NCI-H1694 treated with DMSO at 0.1 percent for 48 hours (cell line): ENCODE measurements around the gene ADD3.
A peak's percentile ranks its signal among the peaks of the same experiment; 100 is the strongest.

Source experiments
- DNase-seq: peaks from one replicate; lab custom pipeline; 2025; lab: John Stamatoyannopoulos, UW

Gene ADD3

DNA sequence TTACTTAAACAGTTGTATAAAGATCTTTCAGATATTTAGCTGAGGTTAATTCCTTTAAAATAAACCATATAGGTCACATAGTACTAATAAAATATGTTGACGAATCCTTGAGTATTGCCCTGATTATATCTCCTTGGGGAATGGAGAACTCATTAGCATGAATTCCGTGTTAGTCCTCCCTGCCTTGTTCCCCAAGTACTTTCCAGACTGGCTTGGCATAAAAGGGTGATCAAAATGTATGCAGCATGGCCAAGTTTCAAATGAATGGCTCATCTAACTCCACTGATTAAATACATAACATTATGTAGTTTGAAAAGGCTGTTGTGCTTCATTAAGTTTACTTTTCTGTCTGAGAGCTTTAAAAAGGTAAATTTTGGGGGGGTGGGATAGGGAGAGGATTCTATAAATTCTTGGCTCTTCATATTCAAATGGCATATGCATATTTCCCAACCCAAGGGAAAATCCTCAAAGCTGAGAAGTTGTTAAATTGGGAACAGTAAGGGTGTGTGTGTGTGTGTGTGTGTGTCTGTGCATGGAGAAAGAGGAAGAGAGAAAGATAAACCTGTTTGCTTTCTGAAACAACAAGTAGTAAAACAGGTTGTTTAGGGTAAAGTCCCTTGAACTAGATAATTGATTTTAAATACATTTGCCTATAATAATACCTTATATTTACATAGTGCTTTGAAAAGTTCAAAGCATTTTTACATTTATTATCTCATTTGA lies 4.8 kb upstream of the ADD3 start:
- no peak for DNase-seq

DNA sequence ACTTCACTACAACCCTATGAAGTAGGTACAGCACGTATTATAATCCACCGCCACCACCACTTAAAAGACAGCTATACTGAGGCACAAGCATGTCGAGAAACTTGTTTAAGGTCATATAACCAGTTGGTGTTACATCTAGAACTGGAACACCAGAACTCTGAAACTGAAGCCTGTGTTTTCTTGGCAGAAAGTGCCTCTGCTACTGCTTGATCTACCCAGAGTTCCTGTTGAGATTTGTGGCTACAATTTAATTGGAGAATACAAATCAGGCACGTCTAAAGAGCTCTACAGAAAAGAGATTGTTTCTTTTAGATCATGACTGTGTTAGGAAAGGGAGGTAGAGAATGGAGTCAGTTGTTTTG lies 4.3 kb upstream of the ADD3 start:
- DNase-seq: no peak

DNA sequence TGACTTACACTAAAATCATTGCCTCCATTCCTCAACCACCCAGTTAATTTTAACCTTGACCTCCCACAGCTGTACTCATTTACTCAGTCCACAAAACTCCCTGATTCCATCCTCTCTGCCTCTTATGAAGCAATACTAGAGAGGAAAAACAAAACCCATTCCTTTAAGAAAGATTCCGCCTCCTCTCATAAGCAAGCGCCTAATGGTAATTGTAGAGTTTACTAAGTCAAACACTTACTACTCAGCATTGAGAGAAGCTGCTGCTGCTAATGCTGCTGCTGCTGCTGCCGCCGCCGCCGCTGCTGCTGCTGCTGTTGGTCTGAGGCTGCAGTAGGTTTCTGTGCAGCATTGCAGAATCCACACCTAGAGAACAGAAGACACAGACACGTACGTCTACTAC lies 2.1 kb upstream of the ADD3 start:
- peak; percentile 20 for DNase-seq

DNA sequence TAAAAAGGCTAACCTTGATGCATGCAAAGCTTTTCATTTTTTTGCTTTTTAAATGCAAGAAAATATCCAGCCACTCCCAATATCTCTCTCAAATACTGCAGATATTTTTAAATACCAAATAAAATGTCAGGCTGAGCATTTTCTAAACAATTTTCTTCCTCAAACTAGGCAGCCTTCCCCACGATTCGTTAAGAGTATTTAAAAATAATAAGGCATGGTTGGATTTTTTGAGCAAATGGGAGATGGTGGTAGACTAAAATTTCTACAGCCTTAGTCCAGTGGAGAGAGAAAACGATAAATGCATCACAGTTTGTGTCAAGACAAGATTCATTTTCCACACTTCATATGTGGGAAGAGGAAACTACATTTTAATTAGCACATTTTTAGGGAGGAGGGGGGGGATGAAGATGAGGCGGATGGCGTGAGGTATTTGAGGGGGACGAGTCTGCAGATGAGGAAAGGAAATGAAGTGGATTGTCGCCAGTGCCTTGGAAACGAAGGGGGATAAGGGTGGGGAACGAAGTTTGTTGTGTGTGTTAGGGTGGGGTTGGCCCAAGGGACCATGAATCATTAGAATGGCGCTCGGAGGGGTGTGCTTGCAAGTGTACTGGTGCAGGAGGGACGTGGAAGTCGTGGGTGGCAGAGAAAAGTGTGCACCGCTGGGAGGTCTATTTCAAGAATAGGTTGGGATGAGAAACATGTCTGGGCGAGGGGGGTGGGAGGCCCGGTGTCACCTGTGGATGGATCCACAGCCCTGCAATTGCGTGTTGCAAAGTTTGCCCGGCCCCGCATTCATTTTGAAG lies 1.2 kb upstream of the ADD3 start:
- no peak for DNase-seq

DNA sequence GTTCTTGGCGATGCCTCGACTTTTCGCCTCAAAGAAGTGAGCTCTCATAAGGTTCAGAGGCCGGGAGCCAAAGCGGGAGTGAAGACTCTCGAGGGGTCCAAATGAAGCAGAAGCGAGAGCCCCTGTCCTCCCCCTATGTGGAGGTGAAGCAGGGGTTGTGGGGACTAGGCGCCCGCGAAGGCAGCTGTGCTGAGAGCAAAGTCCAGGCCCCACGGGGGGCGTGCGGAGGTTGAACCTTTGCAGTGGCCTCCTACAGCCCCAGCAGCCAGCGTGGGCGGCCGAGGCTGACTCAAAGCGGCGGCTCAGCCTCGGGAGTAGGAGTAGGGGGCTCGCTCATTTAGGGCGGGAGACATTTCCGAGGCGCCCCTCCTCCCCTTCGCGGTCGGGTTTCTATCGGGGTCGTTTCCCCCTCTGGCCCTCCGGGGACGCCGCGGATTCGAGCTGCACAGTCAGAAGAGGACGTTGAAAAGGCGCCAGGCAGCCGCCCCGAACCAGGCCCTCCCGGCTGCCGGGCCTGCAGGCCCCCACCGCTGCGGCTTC lies 553 bp upstream of the ADD3 start:
- DNase-seq: no peak

DNA sequence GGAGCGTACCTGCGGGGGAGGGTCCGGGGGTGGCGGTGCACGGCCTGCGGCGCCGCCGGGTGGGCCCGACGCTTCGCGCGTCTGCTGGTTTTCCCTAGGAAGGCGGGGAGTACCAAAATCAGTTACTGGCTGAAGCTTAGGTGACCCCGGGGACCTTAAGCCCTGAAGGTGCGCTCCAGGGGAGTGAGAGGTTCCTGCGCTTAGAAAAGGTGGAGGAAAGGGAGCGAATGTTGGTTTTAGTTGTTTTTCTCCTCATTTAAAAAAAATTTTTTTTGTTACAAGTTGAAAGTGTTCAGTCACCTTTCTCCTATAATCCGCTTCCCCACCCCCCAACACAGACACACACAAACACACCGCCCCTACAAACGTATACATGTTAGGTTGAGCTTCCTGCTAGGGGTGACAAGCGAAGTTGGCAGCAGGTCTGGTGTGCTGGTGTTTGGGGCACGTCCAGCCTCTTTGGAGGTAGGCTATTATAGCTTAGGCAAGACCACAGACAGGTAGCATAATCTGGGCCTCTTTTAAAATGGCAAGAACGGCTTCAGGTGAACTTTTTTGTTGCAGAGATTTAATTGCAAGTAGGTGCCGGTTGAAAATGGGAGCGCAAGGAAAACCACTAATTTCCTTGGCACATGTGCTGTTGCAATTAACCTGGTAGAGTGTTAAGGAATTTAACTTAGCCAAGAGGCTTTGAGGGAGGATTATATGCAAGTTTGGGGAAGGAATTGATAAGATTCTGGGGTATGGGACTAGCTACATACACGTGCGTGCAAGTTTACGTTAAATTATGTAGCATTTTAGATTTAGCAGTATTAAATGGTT lies 945 bp downstream of the ADD3 start:
- no peak for DNase-seq

DNA sequence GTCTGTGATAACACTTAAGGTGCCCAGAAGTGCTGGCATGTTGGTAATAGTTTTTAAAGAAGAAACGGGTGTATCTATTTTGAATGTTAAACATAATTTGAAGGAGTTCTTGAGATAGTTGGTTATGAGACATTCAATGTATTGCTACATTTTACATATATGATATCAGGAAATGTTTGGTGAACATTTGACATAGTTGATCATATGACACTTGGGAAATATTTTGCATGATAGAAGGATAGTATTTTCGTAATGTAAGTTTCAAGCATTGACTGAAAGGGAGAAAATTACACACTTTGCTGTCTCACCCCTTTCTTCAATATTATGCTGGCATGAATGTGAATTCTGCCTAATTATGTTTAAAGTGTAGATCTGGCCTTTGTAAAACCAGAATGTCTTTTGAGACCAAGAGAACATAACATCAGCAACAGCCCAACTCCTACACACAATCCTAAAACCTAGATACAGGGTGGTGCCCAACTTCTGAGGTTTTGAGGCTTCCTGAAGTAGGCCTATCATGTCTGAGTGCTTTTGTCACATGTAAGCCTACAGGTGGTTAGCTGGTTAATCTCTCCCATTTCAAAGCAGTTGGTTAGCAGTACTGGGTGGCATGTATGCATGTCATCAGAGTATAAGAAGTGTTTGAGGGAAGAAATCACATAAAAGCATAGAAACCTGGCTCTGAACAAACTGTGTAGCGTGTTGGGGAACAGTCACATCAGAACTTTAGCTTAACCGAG lies 2.1 kb downstream of the ADD3 start:
- no peak for DNase-seq

DNA sequence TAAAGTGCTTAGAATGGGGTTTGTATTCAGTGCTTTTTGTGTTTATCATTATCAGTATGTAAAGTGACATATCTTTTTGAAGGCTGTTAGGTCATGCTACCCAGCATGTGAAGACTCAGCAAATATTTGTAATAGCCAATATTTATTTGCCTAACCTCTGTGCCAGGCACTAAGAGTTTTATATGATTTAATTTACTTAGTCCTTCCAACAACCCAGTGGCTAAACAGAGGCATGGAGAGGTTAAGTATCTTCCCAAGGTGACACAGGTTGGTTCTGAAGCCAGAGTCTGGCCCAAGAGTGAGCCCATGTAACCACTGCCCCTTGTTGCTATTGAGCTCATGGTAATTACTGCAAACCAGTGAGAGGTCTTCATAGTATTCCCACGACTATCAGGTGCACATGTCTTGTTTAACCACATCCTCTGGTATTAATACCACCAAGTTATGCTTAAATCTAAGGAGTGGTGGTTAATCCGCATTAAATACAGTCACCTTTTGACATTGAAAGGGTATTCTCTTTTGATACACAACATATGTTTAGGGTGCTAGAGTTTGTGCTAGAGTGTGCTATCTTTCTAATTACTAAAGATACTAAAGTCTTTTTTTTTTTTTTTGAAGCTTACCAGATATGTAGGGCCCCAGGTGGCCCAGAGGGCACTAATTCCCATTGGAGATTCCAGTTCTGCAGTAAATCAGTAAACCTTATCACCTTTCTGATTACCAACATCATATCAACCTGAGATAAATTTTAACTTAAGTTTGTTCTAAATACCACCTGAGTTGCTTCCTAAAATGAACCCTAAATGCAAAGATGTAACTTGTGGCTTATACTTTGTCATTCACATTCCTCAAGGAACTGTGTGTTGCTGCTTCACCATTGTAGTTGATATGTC lies 2.9 kb downstream of the ADD3 start:
- DNase-seq: no peak

DNA sequence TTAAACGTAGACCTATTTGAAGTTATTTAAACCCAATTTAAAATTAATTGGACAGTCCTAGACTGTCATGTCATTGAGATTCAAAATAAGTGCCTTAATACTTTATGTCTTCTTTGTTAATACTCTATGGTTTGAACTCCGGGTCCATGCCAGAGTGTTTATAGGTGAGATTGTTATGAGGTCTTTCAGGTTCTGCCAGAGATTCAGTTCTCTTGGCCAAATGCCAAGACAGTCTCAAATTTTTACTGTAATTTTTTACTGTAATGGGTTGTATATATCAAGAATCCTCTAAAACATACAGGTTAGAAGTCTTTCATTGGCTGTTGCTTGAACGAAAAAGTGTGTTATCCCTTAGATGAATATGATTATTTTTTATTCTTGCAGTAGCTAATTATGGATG lies 3.9 kb downstream of the ADD3 start:
- no peak for DNase-seq

DNA sequence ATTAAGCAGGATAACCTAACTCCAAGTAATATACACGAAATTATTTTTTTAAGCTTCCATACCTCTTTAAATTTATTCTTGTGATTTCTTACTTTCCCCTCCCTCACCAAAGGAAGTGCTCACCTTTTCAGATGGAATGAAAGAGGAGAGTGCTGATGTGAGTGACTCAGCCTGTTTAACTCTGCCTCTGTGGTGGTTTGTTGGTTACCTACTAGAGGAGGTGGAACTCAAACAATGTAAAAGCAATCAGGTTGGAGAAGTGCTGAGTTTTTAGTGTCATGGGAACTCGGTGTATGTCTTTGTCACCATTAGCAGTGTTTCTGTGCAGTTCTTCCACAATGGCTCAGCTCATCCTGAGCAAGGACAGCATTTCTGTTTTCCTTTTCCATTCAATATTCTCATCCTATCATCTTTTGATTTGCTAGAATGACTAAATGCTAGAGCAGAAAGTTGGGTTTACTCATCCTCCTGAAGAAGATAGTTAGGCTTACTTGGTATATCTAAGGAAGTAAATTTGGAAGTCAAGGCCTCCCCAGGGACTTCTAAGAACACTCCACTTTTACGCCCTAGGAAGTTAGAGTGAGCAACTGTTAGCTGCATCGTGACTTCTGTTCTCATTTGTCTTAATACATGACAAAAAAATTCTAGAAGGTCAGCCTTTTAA lies 6.0 kb downstream of the ADD3 start:
- no peak for DNase-seq

- no peak for DNase-seq
These were observed 8.3 kb downstream of the ADD3 start for GRCh38 chr10:110016039-110016438.

- no peak for DNase-seq
These were observed 9.3 kb downstream of the ADD3 start for GRCh38 chr10:110017052-110017451.

DNA sequence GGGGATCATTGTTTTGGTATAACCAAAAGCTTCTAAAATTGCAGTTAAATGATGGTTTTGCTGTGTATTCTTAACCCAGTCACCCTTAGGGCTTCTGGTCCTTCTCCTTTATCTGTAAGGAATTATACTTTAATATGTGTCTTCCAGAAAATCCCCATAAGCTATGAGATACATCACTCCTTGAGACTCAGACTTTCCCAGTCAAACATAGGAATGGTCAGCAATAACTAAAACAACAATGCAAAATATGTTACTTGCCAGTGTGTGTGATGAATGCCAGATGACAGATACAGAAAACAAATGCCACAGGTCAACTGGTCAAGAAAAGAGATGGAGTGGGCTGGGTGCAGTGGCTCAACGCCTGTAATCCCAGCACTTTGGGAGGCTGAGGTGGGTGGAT lies 10.1 kb downstream of the ADD3 start:
- DNase-seq: no peak

GRCh38 chr10:110020265-110020664 lies 12.5 kb downstream of the ADD3 start:
- DNase-seq: no peak

DNA sequence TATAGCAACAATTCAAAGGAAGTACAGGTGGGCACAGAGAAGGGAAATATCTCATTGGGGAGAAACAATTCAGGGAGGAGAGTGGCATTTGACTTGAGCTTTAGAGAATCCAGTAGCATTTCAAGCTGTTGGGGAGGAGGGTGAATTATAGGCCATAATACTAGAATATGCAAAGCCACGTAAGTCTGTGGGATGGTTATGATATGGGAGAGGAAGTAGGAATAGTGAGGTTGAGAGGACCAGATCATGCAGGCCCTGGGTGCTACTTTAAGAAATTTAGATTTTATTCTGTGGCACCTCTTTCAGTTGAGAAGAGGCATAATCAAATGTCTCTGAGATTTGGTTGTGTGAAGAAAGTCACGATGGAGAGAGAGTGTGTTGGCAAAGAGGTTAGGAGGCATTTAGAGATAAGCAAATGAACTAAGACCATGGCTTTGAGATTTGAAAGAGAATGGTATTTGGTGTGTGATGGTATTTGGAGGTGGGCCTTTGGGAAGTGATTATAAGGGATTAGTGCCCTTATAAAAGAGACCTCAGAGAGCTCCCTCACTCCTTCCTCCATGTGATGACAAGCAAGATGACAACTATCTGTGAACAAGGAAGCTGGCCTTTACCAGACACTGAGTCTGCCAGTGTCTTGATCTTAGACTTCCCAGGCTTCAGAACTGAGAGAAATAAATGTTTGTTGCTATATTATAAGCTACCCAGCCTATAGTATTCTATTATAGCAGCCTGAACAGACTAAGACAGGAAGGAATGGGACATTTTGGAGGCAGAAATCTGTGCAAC lies 15.1 kb downstream of the ADD3 start:
- DNase-seq: no peak

GRCh38 chr10:110023785-110024465 lies 16.1 kb downstream of the ADD3 start:
- no peak for DNase-seq

DNA sequence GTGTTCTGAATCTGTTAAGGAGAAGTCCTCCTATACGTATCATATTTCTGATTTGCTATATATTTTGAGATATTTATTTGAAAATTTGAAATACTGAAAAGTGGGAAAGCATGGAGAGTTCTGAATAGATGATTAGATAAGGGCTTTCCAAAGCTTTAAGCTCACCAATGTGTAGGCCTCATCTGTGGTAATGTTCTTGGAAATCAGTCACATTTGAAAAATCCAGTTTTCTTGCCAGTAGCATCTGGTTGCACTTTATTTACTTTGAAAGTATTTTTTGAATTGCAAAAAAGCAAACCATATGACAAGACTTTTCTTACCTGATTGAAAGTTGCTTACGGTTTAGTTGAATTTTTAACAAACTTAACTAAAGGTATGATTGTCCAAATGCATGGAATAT lies 21.7 kb downstream of the ADD3 start:
- DNase-seq: no peak

DNA sequence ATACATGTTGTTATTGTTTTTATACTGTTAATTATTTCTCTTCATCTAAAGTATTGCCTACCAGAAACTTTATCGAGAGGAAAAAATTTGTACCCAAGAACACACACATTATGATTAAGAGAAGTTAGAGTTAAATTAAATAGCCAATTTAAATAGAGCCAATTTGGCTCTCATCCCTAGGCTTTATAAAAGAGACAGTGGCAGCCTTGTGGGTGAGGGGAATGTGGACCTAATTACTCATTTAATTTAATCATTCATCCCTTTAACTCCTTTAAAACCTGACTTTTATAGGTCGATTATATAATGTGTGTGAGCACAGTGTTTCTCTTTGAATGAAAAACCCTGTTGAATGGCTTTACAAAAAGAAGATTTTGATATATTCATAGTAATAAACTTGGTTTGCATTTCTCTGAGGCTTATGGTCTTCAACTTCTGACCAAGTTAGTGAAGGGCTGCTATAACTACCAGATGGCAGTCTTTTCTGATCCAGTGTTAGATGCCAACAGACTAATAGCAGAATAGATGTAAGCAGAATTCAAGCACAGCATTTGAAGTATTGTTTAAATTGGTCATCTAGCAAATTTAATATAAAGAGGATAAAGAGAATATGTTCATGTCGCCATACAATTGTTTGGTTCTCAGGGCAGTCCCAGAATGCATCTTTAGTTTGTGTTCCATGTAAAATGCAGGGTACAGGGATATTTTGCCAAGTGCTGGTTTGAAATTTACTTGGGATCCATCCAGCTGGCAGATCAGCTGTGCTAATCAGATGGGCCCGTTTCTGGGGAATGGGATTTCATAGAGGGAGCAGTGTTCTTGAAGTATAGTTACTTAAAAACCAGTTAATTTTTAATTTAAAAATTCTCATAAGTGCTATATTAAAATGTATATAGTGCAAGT lies 25.3 kb downstream of the ADD3 start:
- peak; percentile 64 for DNase-seq
